ENCODE data around the gene ZNF410. TPM values are rescaled to one million over a fixed set of nuclear protein-coding genes. Genes with fewer than 3 reads are reported as not detected.

Gene ZNF410
- total RNA-seq, 1 experiment from 2014 or later: 28.1 TPM

DNA sequence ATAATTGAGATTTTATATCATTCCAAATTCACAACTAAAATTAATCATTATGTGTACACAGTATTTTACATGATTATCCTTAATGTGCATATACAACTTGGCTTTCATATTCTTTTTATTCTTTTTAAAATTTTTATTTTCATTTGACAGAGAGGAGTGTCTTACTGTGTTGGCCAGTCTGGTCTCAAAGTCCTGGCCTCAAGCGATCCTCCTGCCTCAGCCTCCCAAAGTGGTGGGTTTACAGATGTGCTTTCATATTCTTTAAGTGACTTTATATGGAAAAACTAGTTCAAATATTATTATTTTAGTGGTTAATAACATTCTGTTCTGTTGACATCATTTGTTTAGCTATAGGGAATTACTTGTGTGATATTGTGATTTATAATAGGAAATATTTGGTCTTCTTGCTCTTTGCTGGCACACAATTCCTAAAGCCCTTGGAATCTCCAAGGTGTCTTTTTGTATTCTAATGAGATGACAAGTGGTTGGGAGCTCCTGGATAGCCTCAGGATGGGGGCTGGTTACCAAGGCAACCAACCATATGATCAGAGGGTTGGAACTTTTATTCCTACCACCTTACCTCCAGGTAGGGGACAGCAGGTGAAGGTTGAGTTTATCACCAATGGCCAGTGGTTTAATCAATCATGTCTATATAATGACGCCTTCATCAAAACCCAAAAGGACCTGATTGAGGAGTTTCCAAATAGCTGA, 16.0 kb upstream of the ZNF410 start:
- H4K91ac ChIP-seq (ENCODE audit: insufficient read length, low read depth, low read length): no peak overlapping the region
- no peaks in the 10 kb centered on the region for H3K23me2 ChIP-seq (ENCODE audit: insufficient read length, low read depth, low read length, poor library complexity, severe bottlenecking)
- Mint-ChIP-seq H3K4me1 (peaks cover 4 to 5% of the 10 kb centered on the region in 2 experiments; a peak in 3 of 4 replicates), H3K27me3 (ENCODE audit: low read depth) (no peaks in the 10 kb centered on the region), H3K27ac (peak overlapping the region in 2 of 3 experiments; percentile 53 to 72; a peak in 2 of 7 replicates), H3K36me3 (ENCODE audit: insufficient read depth in 1 of 3, low read depth in 3 of 3) (peaks cover 6 to 13% (median 12%) of the 10 kb centered on the region in 3 experiments; a peak in 6 of 7 replicates), H3K9me3 (no peaks in the 10 kb centered on the region), H3K4me3 (no peak overlapping the region)
- no peak overlapping the region for H2AFZ ChIP-seq (ENCODE audit: low read length)
- no peak overlapping the region for H2BK15ac ChIP-seq (ENCODE audit: low read depth, low read length)
- no peak overlapping the region for H4K5ac ChIP-seq (ENCODE audit: insufficient read length, low read depth, low read length)
- no peak for TF ChIP-seq CTCF (conservative IDR thresholded peaks at IDR 0.05)
- no peak overlapping the region for H2BK5ac ChIP-seq (ENCODE audit: insufficient read length, low read length)
- H3K79me1 ChIP-seq (ENCODE audit: insufficient read depth, low read depth, low read length, poor library complexity, severe bottlenecking): no peaks in the 10 kb centered on the region
- no peaks in the 10 kb centered on the region for H3K4me1 ChIP-seq (ENCODE audit: insufficient read depth, low read length)
- no peak overlapping the region for H3K18ac ChIP-seq (ENCODE audit: insufficient read length, low read depth, low read length)
- H3T11ph ChIP-seq (ENCODE audit: low read length): no peak overlapping the region
- H2BK20ac ChIP-seq (ENCODE audit: low read depth, low read length, poor library complexity, severe bottlenecking): no peak overlapping the region
- no peaks in the 10 kb centered on the region for H3K27me3 ChIP-seq (ENCODE audit: insufficient read depth, low read length)
- H4K8ac ChIP-seq (replicated peaks; ENCODE audit: insufficient read length, low read depth, low read length): no peak overlapping the region
- H2BK120ac ChIP-seq (ENCODE audit: low read depth, low read length, poor library complexity, severe bottlenecking): no peak overlapping the region
- no CpG with 5 or more reads among the region's 2 CpGs for WGBS (ENCODE audit: extremely low coverage, insufficient read length, low lambda C conversion rate)
- no peak overlapping the region for H3K9ac ChIP-seq (ENCODE audit: extremely low read depth, insufficient read length, low read length)
- no peaks in the 10 kb centered on the region for H3K9me3 ChIP-seq (ENCODE audit: control insufficient read depth, low read depth, low read length)
- no peak overlapping the region for H3K56ac ChIP-seq (ENCODE audit: insufficient read length, low read depth, low read length)
- no peak overlapping the region for H3K4me2 ChIP-seq (ENCODE audit: insufficient read depth, insufficient read length, low read length)
- no peak overlapping the region for H3K27ac ChIP-seq (ENCODE audit: insufficient read length, low read depth, low read length)
- H3K4ac ChIP-seq (ENCODE audit: low read depth, low read length): no peak overlapping the region
- no peak overlapping the region for H3K14ac ChIP-seq (ENCODE audit: insufficient read depth, low read length)
- H3K79me2 ChIP-seq (ENCODE audit: insufficient read depth, low read length): no peaks in the 10 kb centered on the region; the same call in 1 of the 2 replicates
- no peak overlapping the region for H2AK5ac ChIP-seq (ENCODE audit: insufficient read length, low read length)
- H2BK12ac ChIP-seq (ENCODE audit: insufficient read length, low read depth, low read length): no peak overlapping the region
- peak; percentile 38 for DNase-seq
- no peaks in the 10 kb centered on the region for H4K20me1 ChIP-seq (ENCODE audit: control insufficient read depth, insufficient read depth, insufficient read length)
- no peak overlapping the region for H3K23ac ChIP-seq (ENCODE audit: insufficient read length, low read depth, low read length)
